HG03135 (cell line): ENCODE data around the gene REN.

ENCODE experiments used
- ATAC-seq: cut with Tn5 transposase; IDR thresholded peaks from one replicate; pipeline ENCODE4 v1.9.1; 2021; ENCODE audit warnings: mild to moderate bottlenecking, moderate library complexity; ENCODE audit not compliant: unreplicated experiment

The REN gene

GRCh38 chr1:204166219-204166618, at the start of gene REN:
Gene REN (minus strand): TSS chr1:204166337. CDS start chr1:204166293, 44 bp downstream.
- ATAC-seq: no peak

GRCh38 chr1:204213668-204214662, 47.8 kb upstream of the REN start, which contains the start of gene GOLT1A:
Gene GOLT1A (minus strand): TSS chr1:204213988. CDS start chr1:204213906, 82 bp downstream.
- peak; percentile 68 for ATAC-seq

GRCh38 chr1:204212715-204213114, 46.6 kb upstream of the REN start:
- no peak for ATAC-seq

GRCh38 chr1:204211046-204211445, 44.9 kb upstream of the REN start:
- ATAC-seq: no peak

GRCh38 chr1:204207136-204207616, 41.0 kb upstream of the REN start:
- ATAC-seq: no peak

- ATAC-seq: no peak
These were observed 40.0 kb upstream of the REN start for GRCh38 chr1:204206121-204206520.

- no peak for ATAC-seq
These were observed 39.3 kb upstream of the REN start for GRCh38 chr1:204205486-204205885.

- no peak for ATAC-seq
These were observed 38.8 kb upstream of the REN start for GRCh38 chr1:204204944-204205343.

- ATAC-seq: no peak
These were observed 37.1 kb upstream of the REN start for GRCh38 chr1:204203206-204203767.

GRCh38 chr1:204202481-204202880, 36.3 kb upstream of the REN start:
- ATAC-seq: no peak

GRCh38 chr1:204201348-204202040, 35.4 kb upstream of the REN start:
- ATAC-seq: no peak

- ATAC-seq: no peak
These were observed 33.4 kb upstream of the REN start for GRCh38 chr1:204199579-204199978.

- ATAC-seq: no peak
These were observed 32.5 kb upstream of the REN start for GRCh38 chr1:204198348-204199340.

GRCh38 chr1:204197068-204197467, 30.9 kb upstream of the REN start:
- no peak for ATAC-seq

GRCh38 chr1:204196068-204196795, 30.1 kb upstream of the REN start, which contains the start of gene KISS1:
Gene KISS1 (minus strand): TSS chr1:204196491. CDS start chr1:204192876, 3,615 bp downstream.
- ATAC-seq: no peak

- ATAC-seq: no peak
These were observed 28.6 kb upstream of the REN start for GRCh38 chr1:204194771-204195170.

- no peak for ATAC-seq
These were observed 27.9 kb upstream of the REN start for GRCh38 chr1:204194080-204194479.

GRCh38 chr1:204192589-204193352, 26.6 kb upstream of the REN start:
- no peak for ATAC-seq

GRCh38 chr1:204192046-204192445, 25.9 kb upstream of the REN start:
- no peak for ATAC-seq
